GM10266 (cell line): ENCODE measurements around the gene GNG4.

Source experiments
- DNase-seq: peaks from one replicate; pipeline ENCODE4 v3.0.0; 2012; ENCODE audit errors: extremely low spot score
- CTCF ChIP-seq: IDR thresholded peaks from 2 replicates; pipeline ENCODE4 v1.5.1; 2012; ENCODE audit warnings: mild to moderate bottlenecking, low read depth; ENCODE audit not compliant: control insufficient read depth, insufficient read depth; ENCODE audit errors: missing control alignments

The GNG4 gene

GRCh38 chr1:235679005-235679404 is 29.4 kb upstream of the GNG4 start:
- no peak for TF ChIP-seq CTCF
- no peak for DNase-seq

GRCh38 chr1:235675152-235675890 is 25.7 kb upstream of the GNG4 start:
- no peak for DNase-seq
- no peak for TF ChIP-seq CTCF

- DNase-seq: no peak
- no peak for TF ChIP-seq CTCF
Observed at GRCh38 chr1:235673981-235674380, 24.4 kb upstream of the GNG4 start.

GRCh38 chr1:235671992-235672391 is 22.4 kb upstream of the GNG4 start:
- TF ChIP-seq CTCF: no peak
- no peak for DNase-seq

GRCh38 chr1:235670157-235670776 is 20.7 kb upstream of the GNG4 start:
- no peak for TF ChIP-seq CTCF
- no peak for DNase-seq

- no peak for DNase-seq
- no peak for TF ChIP-seq CTCF
Observed at GRCh38 chr1:235669277-235669676, 19.7 kb upstream of the GNG4 start.

GRCh38 chr1:235663628-235664027 is 14.0 kb upstream of the GNG4 start:
- no peak for DNase-seq

More at GRCh38 chr1:235663628-235664027, 14.0 kb upstream of the GNG4 start:
- no peak for TF ChIP-seq CTCF
